Suppressor macrophage treated with lipopolysaccharide for 1 hour (primary cell): Measurements from ENCODE around the gene AGER.
A peak's percentile ranks its signal among the peaks of the same experiment; 100 is the strongest.
"Not testable (repeated sequence)": the region's sequence is repeated elsewhere in the genome, so short reads cannot be mapped to it uniquely, and the experiment has no call there.

Source experiments
- DNase-seq, 3 donors: peaks; one replicate each; pipeline ENCODE4 v3.0.0-alpha.2; 2020 to 2022

AGER gene

GRCh38 chr6:32198345-32198696 is 14.3 kb upstream of the AGER start:
- no peak for DNase-seq

GRCh38 chr6:32196682-32197616 is 12.9 kb upstream of the AGER start:
- DNase-seq, result peak; percentile 80 to 85 (median 84)

- peak; percentile 56 to 83 (median 70) for DNase-seq
These were observed 12.0 kb upstream of the AGER start for GRCh38 chr6:32195902-32196681.

GRCh38 chr6:32195652-32195901 is 11.5 kb upstream of the AGER start:
- DNase-seq, result peak; percentile 100

- DNase-seq, result peak; percentile 69 to 71 (median 70)
These were observed 11.0 kb upstream of the AGER start for GRCh38 chr6:32194825-32195651.

GRCh38 chr6:32194388-32194787 is 10.3 kb upstream of the AGER start:
- DNase-seq, result no peak

GRCh38 chr6:32193096-32193495 is 9.0 kb upstream of the AGER start:
- not testable (repeated sequence) for DNase-seq

GRCh38 chr6:32192608-32193039 is 8.6 kb upstream of the AGER start, which contains the start of gene GPSM3:
Gene GPSM3, minus strand, starts transcription at chr6:32192643. Its CDS starts 130 bp downstream, at chr6:32192513.
- DNase-seq, result peak; percentile 62 to 84 (median 68)

- DNase-seq, result peak; percentile 68 to 85 (median 75)
These were observed 7.9 kb upstream of the AGER start for GRCh38 chr6:32191696-32192607.

GRCh38 chr6:32190911-32191677 is 7.0 kb upstream of the AGER start:
- peak in 2 of 3 donors; percentile 50 to 70 for DNase-seq

GRCh38 chr6:32190054-32190851 is 6.2 kb upstream of the AGER start, which contains the start of gene PBX2:
Gene PBX2, minus strand, starts transcription at chr6:32190202. Its CDS starts 287 bp downstream, at chr6:32189915.
- peak; percentile 90 to 95 (median 91) for DNase-seq

GRCh38 chr6:32189742-32190053 is 5.6 kb upstream of the AGER start:
- no peak for DNase-seq

- no peak for DNase-seq
These were observed 5.2 kb upstream of the AGER start for GRCh38 chr6:32189069-32189741.

- DNase-seq, result peak in 1 of 3 donors; percentile 47
These were observed 4.5 kb upstream of the AGER start for GRCh38 chr6:32188381-32189068.

GRCh38 chr6:32187725-32188380 is 3.8 kb upstream of the AGER start:
- DNase-seq, result not testable (repeated sequence)

- no peak for DNase-seq
These were observed 3.1 kb upstream of the AGER start for GRCh38 chr6:32187009-32187709.

GRCh38 chr6:32186151-32186840 is 2.2 kb upstream of the AGER start:
- not testable (repeated sequence) for DNase-seq
